DMS 273 (cell line): ENCODE measurements around the gene RLBP1.
A peak's percentile ranks its signal among the peaks of the same experiment; 100 is the strongest.
"Not testable (repeated sequence)": the region's sequence is repeated elsewhere in the genome, so short reads cannot be mapped to it uniquely, and the experiment has no call there.

ENCODE experiments used
- DNase-seq: peaks from one replicate; lab custom pipeline; 2025; ENCODE audit not compliant: unreplicated experiment; lab: John Stamatoyannopoulos, UW

The RLBP1 gene

DNA sequence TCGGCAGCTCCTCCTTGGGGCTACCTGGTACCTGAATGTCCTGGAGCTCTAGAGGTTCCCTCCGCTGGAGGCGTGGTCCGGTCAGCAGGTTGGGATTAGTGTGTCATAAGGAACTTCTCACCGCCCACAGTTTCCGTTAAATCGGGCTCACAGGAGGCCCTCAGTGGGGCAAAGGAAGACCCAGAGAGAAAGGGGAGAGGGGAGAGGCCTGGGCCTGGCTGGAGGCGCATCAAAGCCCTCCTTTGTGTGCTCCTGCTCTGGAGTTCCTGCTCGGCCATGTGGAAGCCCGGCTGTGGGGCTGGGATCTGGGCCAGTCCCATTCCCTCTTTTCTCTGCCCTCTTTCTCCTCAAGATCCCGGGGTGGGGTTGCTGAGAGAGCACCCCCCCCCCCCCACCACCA is at the start of gene RLBP1:
RLBP1 (minus strand) TSS at position 37 of the 400 bp plus-strand sequence. CDS start 2,604 bp downstream, outside the sequence.
- no peak for DNase-seq

- DNase-seq: not testable (repeated sequence)
Measured at GRCh38 chr15:89250142-89250541, 28.8 kb upstream of the RLBP1 start.

- DNase-seq: no peak
Measured at GRCh38 chr15:89248584-89248983, 27.2 kb upstream of the RLBP1 start.

DNA sequence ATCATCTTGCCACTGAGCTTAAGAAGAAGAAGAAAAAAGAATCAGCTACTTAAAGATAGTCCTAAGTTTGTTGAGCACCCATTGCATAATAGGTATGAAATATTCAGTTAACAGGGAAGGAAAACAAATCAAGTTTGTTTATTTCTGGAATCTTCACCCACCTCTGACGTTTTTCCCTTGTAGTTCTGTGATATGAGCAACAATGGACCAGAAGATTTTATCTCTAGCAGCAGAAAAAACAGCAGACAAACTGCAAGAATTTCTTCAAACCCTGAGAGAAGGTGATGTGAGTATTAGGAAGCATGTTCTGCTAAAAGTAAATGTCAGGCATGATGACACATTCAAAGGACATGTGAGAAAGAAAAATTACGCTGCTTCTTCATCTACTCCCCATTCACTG is 26.1 kb upstream of the RLBP1 start:
- DNase-seq: no peak

GRCh38 chr15:89244574-89244903 is 23.2 kb upstream of the RLBP1 start:
- no peak for DNase-seq

DNA sequence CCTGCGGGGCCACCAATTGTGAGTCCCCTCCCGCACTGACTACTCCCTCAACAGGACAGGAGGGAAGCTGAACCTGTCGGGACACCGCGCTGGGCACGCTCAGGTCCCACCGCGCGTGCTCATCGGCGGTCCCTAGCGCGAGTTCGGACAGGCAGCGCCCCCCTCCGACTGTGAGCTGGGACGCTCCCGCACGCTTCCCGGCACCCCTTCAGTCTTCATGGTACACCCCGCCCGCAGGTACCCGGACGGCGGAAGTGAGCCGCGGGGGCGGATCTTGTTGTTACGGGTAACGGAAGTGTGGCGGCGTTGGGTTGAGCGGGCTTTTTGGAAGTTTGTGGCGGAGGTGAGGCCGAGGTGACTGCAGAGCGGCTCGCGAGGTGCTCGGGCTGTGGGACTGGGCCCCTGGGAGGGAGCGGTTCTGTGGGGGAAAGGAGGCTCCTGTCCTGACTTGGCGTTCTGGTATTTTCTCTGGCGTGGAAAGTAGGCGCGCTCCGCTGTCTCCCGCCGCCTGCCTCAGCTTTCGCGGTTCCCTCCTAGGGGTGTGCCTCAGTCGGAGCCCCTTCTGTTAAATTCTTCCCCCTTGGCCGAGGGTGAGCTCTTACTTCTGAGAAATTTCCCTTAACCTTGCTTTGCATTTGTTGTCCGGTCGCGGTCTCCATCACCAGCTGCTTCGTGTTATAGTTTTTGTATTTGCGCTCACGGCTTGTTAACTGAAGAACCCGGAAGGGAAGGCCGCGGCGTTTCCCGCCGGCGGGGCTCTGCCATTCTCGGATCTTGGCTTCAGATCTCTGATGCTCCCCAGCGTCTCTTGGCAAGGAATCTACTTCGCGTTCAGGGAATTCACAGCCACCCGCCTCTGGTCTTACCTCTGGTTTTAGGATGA is 22.6 kb upstream of the RLBP1 start, which contains the start of gene FANCI:
FANCI (plus strand) TSS at position 289 of the 883 bp plus-strand sequence. CDS start 3,669 bp downstream, outside the sequence.
- DNase-seq: peak; percentile 96

DNA sequence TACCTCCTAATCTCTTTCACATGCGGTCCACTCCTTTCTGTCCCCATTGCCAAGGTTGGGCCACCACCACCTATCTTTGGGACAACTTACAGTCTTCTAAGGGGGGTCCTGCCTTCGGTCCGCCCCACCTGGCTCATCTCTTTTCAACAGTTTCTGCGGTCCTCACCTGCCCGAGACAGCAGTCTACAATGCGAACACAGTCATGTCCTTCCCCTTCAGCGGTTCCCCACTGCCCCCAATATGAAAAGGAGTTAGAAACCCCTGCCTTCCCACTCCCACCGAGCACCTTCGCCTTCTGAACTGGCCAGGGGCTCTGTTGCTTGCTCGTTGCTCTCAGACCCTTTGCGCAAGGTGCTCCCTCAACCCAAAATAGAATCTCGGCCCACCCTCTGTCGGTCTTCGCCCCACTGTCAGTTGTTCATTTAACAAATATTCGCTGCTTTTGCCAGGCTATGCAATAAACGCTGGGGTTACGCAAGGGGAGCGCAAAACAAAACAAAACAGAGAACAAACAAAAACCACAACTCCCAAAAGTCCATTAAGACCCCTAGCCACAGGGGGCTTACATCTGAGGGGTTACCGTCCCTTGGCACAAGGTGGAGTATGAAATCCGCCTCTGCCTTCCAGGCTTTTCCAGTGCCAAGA is 21.8 kb upstream of the RLBP1 start:
- no peak for DNase-seq

DNA sequence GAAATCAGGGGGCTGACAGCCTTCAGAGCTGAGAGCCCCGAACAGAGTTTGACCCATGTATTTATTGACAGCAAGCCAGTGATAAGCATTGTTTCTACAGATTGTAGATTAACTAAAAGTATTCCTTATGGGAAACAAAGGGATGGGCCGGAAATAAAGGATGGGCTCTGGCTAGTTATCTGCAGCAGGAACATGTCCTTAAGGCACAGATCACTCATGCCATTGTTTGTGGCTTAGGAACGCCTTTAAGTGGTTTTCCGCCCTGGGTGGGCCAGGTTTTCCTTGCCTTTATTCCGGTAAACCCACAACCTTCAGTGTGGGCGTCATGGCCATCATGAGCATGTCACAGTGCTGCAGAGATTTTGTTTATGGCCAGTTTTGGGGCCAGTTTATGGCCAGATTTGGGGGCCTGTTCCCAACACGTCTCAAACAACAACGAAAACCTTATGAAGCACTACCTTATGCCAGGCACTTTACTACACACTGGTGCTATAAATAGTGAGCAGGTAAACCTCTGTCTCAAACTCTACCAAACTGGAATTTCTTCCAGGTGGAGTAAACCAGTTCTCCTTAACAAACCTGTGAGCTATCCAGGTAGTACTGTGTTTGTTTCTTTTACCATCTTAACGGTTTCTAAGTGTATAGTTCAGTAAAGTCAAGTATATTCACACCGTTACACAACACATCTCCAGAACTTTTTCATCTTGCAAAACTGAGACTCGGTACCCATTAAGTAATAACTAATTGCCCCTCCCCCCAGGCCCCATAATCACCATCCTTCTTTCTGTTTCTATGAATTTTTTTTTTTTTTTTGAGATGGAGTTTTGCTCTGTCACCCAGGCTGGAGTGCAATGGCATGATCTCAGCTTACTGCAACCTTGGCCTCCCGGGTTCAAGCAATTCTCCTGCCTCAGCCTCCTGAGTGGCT is 18.8 kb upstream of the RLBP1 start:
- DNase-seq: not testable (repeated sequence)

DNA sequence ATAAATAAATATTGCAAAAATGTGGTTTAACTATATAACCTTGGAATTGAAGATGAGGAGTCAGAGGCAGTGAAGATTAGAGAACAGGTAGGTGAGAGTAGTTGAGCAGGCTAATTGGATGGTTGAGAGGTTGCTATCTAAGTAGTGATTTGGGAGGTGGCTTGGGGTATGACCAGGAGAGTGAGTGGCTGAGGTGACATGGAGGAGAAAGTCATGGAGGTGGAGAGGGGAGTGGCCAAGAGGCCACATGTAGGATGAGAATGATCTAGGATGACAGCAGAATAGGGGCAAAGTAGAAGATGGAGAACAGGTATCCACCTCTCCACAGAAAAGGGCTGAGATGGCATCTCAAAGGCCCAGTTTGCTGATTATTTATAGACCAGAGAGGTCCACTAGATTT is 10.5 kb upstream of the RLBP1 start:
- DNase-seq: no peak

DNA sequence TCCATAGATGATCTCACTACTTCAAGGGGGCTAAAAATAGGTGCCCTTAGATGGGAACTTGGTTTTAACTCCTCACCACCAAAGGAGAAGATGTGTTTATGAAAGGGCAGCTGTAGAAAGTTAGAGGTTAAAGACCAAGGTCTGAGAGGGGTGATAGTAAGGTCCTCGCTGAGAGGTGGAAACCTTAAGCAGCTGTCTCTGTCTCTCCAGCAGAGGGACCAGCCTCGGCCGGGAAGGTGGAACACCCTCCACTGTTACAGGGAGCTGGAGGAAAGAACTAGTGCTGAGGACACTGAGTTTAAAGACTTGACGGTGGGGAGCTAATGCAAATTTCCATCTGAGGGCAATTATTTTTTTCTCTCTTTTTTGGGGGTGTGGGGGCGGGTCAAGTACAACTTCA is 8.9 kb upstream of the RLBP1 start:
- no peak for DNase-seq

DNA sequence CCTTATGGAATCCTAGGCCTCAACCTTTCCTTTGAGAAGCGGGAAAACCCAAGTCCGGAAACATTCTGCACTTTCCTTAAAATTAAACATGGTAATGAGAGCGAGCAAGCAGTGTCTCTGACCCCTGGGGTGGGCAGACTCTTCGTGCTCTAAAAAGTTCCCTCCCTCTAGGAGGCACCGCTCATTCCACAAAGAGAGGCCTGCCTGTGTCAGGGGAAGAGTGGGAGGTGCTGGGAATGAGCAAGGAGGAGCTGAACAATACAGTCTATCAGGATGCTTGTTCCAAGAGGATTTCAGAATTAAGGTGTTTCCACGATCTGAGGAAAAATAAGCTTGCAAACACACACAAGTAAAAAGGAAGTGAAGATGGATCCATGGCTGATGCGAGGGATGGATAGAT is 6.0 kb upstream of the RLBP1 start:
- no peak for DNase-seq

- DNase-seq: no peak
Measured at GRCh38 chr15:89226359-89227221, 5.2 kb upstream of the RLBP1 start.

GRCh38 chr15:89225588-89225987 is 4.2 kb upstream of the RLBP1 start:
- no peak for DNase-seq

DNA sequence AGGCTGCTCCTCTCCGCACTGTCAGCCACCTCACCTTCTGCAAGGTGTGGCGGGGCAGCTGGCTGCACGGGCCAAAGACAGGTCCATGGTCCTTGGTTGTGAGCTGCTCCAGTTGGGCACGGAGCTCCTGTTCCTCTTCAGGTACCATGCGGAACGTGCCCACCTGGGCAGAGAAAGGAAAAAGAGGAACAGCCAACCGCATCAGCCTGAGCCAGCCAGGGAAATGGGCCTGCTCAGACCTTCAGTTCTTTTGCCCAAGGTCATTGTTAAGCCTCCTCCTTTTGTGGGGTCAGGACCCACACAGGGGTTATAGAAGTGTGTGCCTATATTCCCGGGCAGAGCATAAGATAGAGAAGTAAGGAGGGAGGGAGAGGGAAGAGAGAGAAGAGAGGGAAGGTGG is 2.8 kb downstream of the RLBP1 start:
- no peak for DNase-seq

DNA sequence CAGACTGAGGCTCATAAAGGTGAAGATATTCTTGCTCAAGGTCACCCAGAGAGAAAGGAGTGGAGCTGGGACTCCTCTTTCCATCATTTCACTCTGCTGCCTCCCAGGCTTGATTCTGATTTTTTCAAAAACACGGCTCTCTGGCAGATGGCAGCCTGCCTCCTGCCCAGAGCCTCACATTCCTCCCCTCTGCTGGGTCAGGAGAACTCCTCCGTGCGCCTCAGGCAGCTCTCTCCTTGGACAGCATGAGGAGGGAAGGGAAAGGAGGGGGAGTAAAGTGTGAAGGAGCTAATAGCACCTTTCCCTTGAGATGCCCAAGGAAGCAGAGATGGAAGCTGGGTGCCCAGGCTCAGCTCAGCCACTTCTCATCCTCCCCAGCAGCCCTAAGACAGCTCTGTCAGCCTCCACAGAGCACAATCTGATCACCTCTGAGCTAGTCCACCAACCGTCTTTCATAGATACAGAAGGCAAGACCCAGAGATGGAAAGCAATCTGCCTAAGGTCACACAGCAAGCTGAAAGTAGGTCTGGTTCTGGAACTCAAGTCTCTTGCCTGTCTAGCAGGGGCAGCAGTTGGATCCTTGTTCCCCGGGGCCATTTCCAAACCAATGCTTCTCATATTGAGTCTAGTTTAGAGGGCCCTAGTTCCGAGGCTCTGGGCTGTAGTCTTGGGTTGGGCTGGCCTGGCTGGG is 3.5 kb downstream of the RLBP1 start:
- peak; percentile 8 for DNase-seq

- DNase-seq: no peak
Measured at GRCh38 chr15:89217031-89217430, 4.3 kb downstream of the RLBP1 start.

- no peak for DNase-seq
Measured at GRCh38 chr15:89215627-89216026, 5.8 kb downstream of the RLBP1 start.

- DNase-seq: no peak
Measured at GRCh38 chr15:89211678-89212170, 9.7 kb downstream of the RLBP1 start.

DNA sequence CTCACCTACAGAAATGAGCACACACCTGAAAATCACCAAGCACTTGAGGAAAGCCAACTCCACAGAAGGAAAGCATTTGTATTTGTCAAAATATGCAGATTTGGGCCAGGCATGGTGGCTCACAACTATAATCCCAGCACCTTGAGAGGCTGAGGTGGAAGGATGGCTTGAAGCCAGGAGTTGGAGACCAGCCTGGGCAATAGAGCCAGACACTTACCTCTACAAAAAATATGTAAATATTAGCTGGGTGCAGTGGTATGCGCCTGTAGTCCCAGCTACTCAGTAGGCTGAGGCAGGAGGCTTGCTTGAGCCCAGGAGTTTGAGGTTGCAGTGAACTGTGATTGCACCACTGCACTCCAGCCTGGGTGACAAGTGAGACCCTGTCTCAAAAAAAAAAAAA is 12.3 kb downstream of the RLBP1 start:
- no peak for DNase-seq

- DNase-seq: no peak
Measured at GRCh38 chr15:89208256-89208655, 13.1 kb downstream of the RLBP1 start.
